IMR-90 (cell line): ENCODE data around the gene TRIO.

Source experiments
- MXI1 ChIP-seq: IDR thresholded peaks from 2 replicates; pipeline ENCODE4 v1.6.1; 2012; ENCODE audit warnings: low read depth, mild to moderate bottlenecking, low read length, moderate library complexity, borderline replicate concordance
- NFE2L2 ChIP-seq: fragments of 150-350 bp; IDR thresholded peaks from 2 replicates; pipeline ENCODE4 v1.6.1; 2016; ENCODE audit warnings: low read depth, mild to moderate bottlenecking, low read length
- POLR2A ChIP-seq: IDR thresholded peaks from 2 replicates; pipeline ENCODE4 v1.6.1; 2012; ENCODE audit warnings: mild to moderate bottlenecking, low read depth, low read length
- TF ChIP-seq, protein P1 (sequence below): conservative IDR thresholded peaks from 2 replicates; pipeline ENCODE4 v1.5.1; 2012; ENCODE audit warnings: mild to moderate bottlenecking, low read depth, low read length, improper control_type of control experiment

DNA sequence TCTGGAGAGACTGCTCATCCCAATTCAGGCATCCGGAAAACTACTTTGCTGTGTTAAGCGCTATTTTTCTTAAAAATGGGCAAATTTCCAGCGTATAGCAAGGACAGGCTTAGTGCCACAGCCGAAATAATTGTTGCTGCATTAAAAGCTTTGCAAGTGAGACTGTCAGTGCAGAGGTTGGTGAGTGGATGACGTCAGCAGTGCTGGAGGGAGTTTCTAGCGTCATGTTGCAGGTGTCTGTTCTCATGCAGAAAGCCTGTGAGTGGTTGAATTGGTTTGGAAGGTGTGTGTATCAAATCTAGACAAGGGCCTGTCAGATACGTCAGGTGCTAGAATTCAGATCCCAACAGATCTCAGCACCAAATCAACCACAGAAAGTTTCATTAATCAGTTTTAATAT lies 204.4 kb downstream of the TRIO start:
- TF ChIP-seq, protein P1, sequence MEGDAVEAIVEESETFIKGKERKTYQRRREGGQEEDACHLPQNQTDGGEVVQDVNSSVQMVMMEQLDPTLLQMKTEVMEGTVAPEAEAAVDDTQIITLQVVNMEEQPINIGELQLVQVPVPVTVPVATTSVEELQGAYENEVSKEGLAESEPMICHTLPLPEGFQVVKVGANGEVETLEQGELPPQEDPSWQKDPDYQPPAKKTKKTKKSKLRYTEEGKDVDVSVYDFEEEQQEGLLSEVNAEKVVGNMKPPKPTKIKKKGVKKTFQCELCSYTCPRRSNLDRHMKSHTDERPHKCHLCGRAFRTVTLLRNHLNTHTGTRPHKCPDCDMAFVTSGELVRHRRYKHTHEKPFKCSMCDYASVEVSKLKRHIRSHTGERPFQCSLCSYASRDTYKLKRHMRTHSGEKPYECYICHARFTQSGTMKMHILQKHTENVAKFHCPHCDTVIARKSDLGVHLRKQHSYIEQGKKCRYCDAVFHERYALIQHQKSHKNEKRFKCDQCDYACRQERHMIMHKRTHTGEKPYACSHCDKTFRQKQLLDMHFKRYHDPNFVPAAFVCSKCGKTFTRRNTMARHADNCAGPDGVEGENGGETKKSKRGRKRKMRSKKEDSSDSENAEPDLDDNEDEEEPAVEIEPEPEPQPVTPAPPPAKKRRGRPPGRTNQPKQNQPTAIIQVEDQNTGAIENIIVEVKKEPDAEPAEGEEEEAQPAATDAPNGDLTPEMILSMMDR = no peak
- TF ChIP-seq POLR2A = no peak
- TF ChIP-seq MXI1 = no peak
- no peak for TF ChIP-seq NFE2L2
